HG02938 (cell line): ENCODE results near the gene STX1A.
"Not testable (repeated sequence)": the region's sequence is repeated elsewhere in the genome, so short reads cannot be mapped to it uniquely, and the experiment has no call there.

Source experiments
- ATAC-seq: cut with Tn5 transposase; IDR thresholded peaks from one replicate; pipeline ENCODE4 v1.9.1; 2021; ENCODE audit warnings: mild to moderate bottlenecking, moderate library complexity; ENCODE audit not compliant: unreplicated experiment

Gene STX1A

DNA sequence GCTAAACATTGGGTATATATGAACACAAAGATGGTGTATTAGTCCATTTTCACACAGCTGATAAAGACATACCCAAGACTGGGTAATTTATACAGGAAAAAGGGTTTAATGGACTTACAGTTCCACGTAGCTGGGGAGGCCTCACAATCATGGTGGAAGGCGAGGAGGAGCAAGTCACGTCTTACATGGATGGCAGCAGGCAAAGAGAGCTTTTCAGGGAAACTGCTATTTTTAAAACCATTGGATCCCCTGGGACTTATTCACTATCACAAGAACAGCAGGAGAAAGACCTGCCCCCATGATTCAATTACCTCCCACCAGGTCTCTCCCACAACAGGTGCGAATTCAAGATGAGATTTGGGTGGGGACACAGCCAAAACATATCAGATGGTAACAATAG is 64.2 kb downstream of the STX1A start:
- not testable (repeated sequence) for ATAC-seq

- ATAC-seq: no peak
These were observed 66.9 kb downstream of the STX1A start for GRCh38 chr7:73652541-73652949.

DNA sequence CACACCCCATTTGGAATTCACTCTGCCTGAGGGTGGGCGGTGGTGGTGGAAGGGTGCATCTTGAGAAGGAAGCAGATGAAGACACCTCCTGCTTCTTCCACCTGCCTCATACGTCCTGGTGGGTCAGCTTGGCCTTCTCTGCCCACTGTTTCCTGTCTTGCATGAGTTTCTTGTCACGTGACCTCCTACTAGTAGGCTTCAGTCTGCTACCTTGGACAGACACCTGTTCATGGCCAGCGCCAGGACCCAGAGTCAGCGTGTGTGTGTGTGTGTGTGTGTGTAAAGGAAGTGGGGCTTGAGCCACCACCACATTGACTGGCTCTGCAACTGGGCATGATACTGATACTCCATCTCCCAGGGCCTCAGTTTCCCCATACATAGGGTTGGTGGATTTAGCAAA is 68.9 kb downstream of the STX1A start:
- no peak for ATAC-seq

DNA sequence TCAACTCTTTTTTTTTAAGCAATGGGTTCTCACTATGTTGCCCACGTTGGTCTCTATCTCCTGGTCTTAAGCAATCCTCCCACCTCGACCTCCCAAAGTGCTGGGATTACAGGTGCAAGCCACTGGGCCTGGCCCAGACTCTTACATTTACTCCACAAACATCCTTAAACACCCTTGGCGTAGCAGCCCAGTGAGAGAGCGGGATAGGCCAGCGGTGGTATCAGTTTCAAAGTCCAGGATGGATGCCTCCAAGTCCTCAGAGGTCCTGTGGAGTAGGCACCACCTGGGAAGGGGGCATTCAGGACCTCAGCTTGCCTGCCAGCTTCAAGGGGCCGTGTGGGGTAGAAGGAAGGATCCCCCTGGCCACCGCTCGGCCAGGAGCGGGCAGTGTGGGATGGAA is 69.9 kb downstream of the STX1A start:
- ATAC-seq: no peak
